Sigmoid colon (tissue), 4 donors: ENCODE measurements around the gene SMAD3.

Experiments
- CTCF ChIP-seq, 4 experiments: fragments of 450-650 bp in 3 of 4; fragments of 200-600 bp in 1 of 4; IDR thresholded peaks; one replicate each; pipeline ENCODE4 v1.5.1; 2016 to 2019; ENCODE audit warnings: antibody characterized with exemption in 4 of 4, mild to moderate bottlenecking in 3 of 4, moderate library complexity in 2 of 4
- POLR2AphosphoS5 ChIP-seq, 4 donors: sonication (generic); formaldehyde crosslinking; IDR thresholded peaks; one replicate each; pipeline ENCODE4 v1.6.1; 2017; ENCODE audit warnings: antibody characterized with exemption in 4 of 4

- no peak for TF ChIP-seq CTCF (IDR thresholded peaks at IDR 0.05)
- no peak for TF ChIP-seq POLR2AphosphoS5 (IDR thresholded peaks at IDR 0.05)
These were observed 53.9 kb downstream of the SMAD3 start for GRCh38 chr15:67119238-67119846.
